GM12891 (cell line): ENCODE data around the gene EIF4B.

ENCODE experiments used
- POLR2A ChIP-seq: IDR thresholded peaks from 2 replicates; pipeline ENCODE4 v1.6.1; 2011; ENCODE audit warnings: low read depth, low read length, control low read depth
- POLR2AphosphoS5 ChIP-seq: IDR thresholded peaks from 2 replicates; pipeline ENCODE4 v1.6.1; 2011; ENCODE audit warnings: low read depth, low read length, control low read depth
- SPI1 ChIP-seq: IDR thresholded peaks from 2 replicates; pipeline ENCODE4 v1.6.1; 2011; ENCODE audit warnings: low read depth, low read length, control low read depth
- TAF1 ChIP-seq: IDR thresholded peaks from 2 replicates; pipeline ENCODE4 v1.6.1; 2011; ENCODE audit warnings: low read depth, low read length, control low read depth

GRCh38 chr12:53086361-53086760 is 80.1 kb downstream of the EIF4B start:
- TF ChIP-seq POLR2A (no peak), TAF1 (no peak), POLR2AphosphoS5 (no peak), SPI1 (no peak)
